Measurements from ENCODE around the gene THBD.

THBD gene

GRCh38 chr20:23049201-23050075 is at the start of gene THBD:
Gene THBD (minus strand): TSS chr20:23049672. CDS start chr20:23049504, 168 bp downstream.
- DNase-seq = no peak

GRCh38 chr20:23097636-23098580 is 48.4 kb upstream of the THBD start:
- no peak for DNase-seq

- DNase-seq = no peak
Measured at GRCh38 chr20:23096986-23097520, 47.6 kb upstream of the THBD start.

GRCh38 chr20:23096097-23096496 is 46.6 kb upstream of the THBD start:
- no peak for DNase-seq

GRCh38 chr20:23095499-23095898 is 46.0 kb upstream of the THBD start:
- no peak for DNase-seq

- no peak for DNase-seq
Measured at GRCh38 chr20:23094927-23095326, 45.5 kb upstream of the THBD start.

- no peak for DNase-seq
Measured at GRCh38 chr20:23094213-23094896, 44.9 kb upstream of the THBD start.

- DNase-seq = no peak
Measured at GRCh38 chr20:23093613-23094012, 44.1 kb upstream of the THBD start.

GRCh38 chr20:23092861-23093495 is 43.5 kb upstream of the THBD start:
- no peak for DNase-seq

- DNase-seq = no peak
Measured at GRCh38 chr20:23092384-23092756, 42.9 kb upstream of the THBD start.

- DNase-seq = no peak
Measured at GRCh38 chr20:23091721-23092383, 42.4 kb upstream of the THBD start.

- DNase-seq = no peak
Measured at GRCh38 chr20:23090878-23091277, 41.4 kb upstream of the THBD start.

- no peak for DNase-seq
Measured at GRCh38 chr20:23090147-23090546, 40.7 kb upstream of the THBD start.

GRCh38 chr20:23088866-23089265 is 39.4 kb upstream of the THBD start:
- DNase-seq = no peak

- no peak for DNase-seq
Measured at GRCh38 chr20:23087587-23088251, 38.2 kb upstream of the THBD start.

- no peak for DNase-seq
Measured at GRCh38 chr20:23086931-23087411, 37.5 kb upstream of the THBD start.

GRCh38 chr20:23086056-23086566 is 36.6 kb upstream of the THBD start, which contains the start of gene CD93:
Gene CD93 (minus strand): TSS chr20:23086324. CDS start chr20:23086192, 132 bp downstream.
- no peak for DNase-seq

GRCh38 chr20:23085436-23086055 is 36.1 kb upstream of the THBD start:
- DNase-seq = no peak

- DNase-seq = no peak
Measured at GRCh38 chr20:23084845-23085365, 35.4 kb upstream of the THBD start.

- no peak for DNase-seq
Measured at GRCh38 chr20:23084282-23084844, 34.9 kb upstream of the THBD start.

All from NCI-H1694 treated with DMSO at 0.1 percent for 48 hours (cell line).